Adrenal gland (tissue), 19 donors: Measurements from ENCODE around the gene ACD. TPM values are rescaled to one million over a fixed set of nuclear protein-coding genes. Genes with fewer than 3 reads are reported as not detected.
A peak's percentile ranks its signal among the peaks of the same experiment; 100 is the strongest.

Experiments
- DNase-seq, 7 donors: peaks; one replicate each; pipeline ENCODE4 v3.0.0-alpha.2; 2019 to 2020
- H3K27ac ChIP-seq, 5 donors: fragments of 200-600 bp; sonication (generic) in 4 of 5; 1 replicate in 3 of 5; 2 replicates in 2 of 5; pipeline versions ENCODE4 v1.5.1 to v1.8.0; 2016 to 2020; ENCODE audit warnings: mild to moderate bottlenecking in 1 of 5
- H3K27me3 ChIP-seq: fragments of 200-600 bp; 2 replicates; pipeline ENCODE4 v1.8.0; 2021
- H3K36me3 ChIP-seq, 2 donors: fragments of 200-600 bp; replicated peaks in 1 of 2; 1 replicate in 1 of 2; 2 replicates in 1 of 2; pipeline versions ENCODE4 v1.5.1 to v1.8.0; 2018 to 2022
- H3K4me1 ChIP-seq, 2 donors: fragments of 200-600 bp; replicated peaks in 1 of 2; 1 replicate in 1 of 2; 2 replicates in 1 of 2; pipeline versions ENCODE4 v1.5.1 to v1.8.0; 2018 to 2021
- H3K4me3 ChIP-seq, 4 donors: fragments of 200-600 bp; sonication (generic) in 3 of 4; one replicate each; pipeline ENCODE4 v1.5.1; 2016 to 2018
- H3K9me3 ChIP-seq, 3 donors: fragments of 200-600 bp; sonication (generic) in 1 of 3; replicated peaks in 1 of 3; 1 replicate in 2 of 3; 2 replicates in 1 of 3; pipeline versions ENCODE4 v1.5.1 to v1.8.0; 2016 to 2021
- POLR2A ChIP-seq, 2 donors: fragments of 450-650 bp; IDR thresholded peaks; one replicate each; pipeline ENCODE4 v1.6.1; 2017; ENCODE audit warnings: antibody characterized with exemption in 2 of 2, mild to moderate bottlenecking in 2 of 2, moderate library complexity in 1 of 2
- WGBS, 4 donors: extraction: QIAGEN DNeasy Blood & Tissue Kit in 2 of 4; methylation state at CpG; one replicate each; pipeline versions ENCODE4 v1.1.5 to v1.1.7; 2013 to 2017; 5-methylcytosine and 5-hydroxymethylcytosine counted together
- intact Hi-C, 2 donors: fragments of 100-400 bp; cut with DNase I; formaldehyde crosslinking; loops; one replicate each; pipeline versions ENCODE4 v1.14.1 to v1.15.0; 2022 to 2023
- long read RNA-seq, 10 donors: library from polyadenylated mRNA in 3 of 10; unstranded in 2 of 10; stranded (forward) in 1 of 10; transcript quantifications; one replicate each; pipeline ENCODE4 v2.0.0 and lab custom pipeline, GENCODE V29; 2021 to 2026
- polyA plus RNA-seq, 3 donors: library from polyadenylated mRNA; stranded (reverse); fragments of 200-250 nt in 2 of 3; fragments of 350-450 nt in 1 of 3; fragmentation: Illumina TruSeq in 1 of 3; extraction: RNeasy Lipid Tissue Mini Kit (QIAGEN cat#74804) in 1 of 3; gene quantifications; one replicate each; pipeline ENCODE4 v1.2.3, GENCODE V29; 2013 to 2014
- total RNA-seq, 9 donors: library from RNA; depleted of rRNA in 4 of 9; stranded (reverse); fragments of >200 nt in 4 of 9; fragments of 120-200 nt in 1 of 9; fragmentation: NEBNext Ultra II Directional in 1 of 9; extraction: Animal tissue kit (Norgen Biotek cat#: 25700) in 1 of 9; gene quantifications; one replicate each; pipeline versions ENCODE4 v1.1.0 to v1.2.4, GENCODE V29; 2013 to 2023
- TF ChIP-seq, protein P1 (sequence below), 6 experiments: fragments of 450-650 bp in 4 of 6; fragments of 200-600 bp in 2 of 6; sonication (generic) in 1 of 6; IDR thresholded peaks; 1 replicate in 5 of 6; 2 replicates in 1 of 6; pipeline versions ENCODE4 v1.5.1 to v1.8.0; 2016 to 2021; ENCODE audit warnings: antibody characterized with exemption in 6 of 6, mild to moderate bottlenecking in 2 of 6, moderate library complexity in 1 of 6
- donor health status: healthy with polysubstance abuse.
- donor health status: Bipolar disorder and iron deficiency.
- donor health status: DM: yes; HTN: yes; CAD: no.
- donor health status: DM: no; HTN: no; CAD: no.
- donor health status: DM: no; HTN: no; CAD: no.
- donor health status: DM: yes; HTN: yes; CAD: no.

The ACD gene
- total RNA-seq (10 to 100 TPM in 8 of 9 donors, 1 to 10 TPM in 1; 9.2 to 47.0 (median 18.7) TPM), polyA plus RNA-seq (10 to 100 TPM in 2 of 3 donors, 1 to 10 TPM in 1; 7.3 to 26.5 (median 24.3) TPM)
- long read RNA-seq, donor 1, partial matches to known transcripts: 0 of 1 reads
- long read RNA-seq, donor 1, other reads (novel, unspliced or antisense): 0 of 1 reads
- long read RNA-seq, donor 2, partial matches to known transcripts: 0 of 5 reads
- long read RNA-seq, donor 2, other reads (novel, unspliced or antisense): 0 of 5 reads
- long read RNA-seq, donor 3, partial matches to known transcripts: 0 of 2 reads
- long read RNA-seq, donor 3, other reads (novel, unspliced or antisense): 0 of 2 reads
- long read RNA-seq, donor 4, partial matches to known transcripts: 1 of 5 reads
- long read RNA-seq, donor 4, other reads (novel, unspliced or antisense): 1 of 5 reads
- long read RNA-seq, donor 5, transcript ACD-214 (12 exons, 2,065 nt): major isoform, 24 of 38 reads
- long read RNA-seq, donor 5, transcript ACD-212 (9 exons, 1,858 nt): minor isoform, 5 of 38 reads
- long read RNA-seq, donor 5, partial matches to known transcripts: 3 of 38 reads
- long read RNA-seq, donor 5, other reads (novel, unspliced or antisense): 6 of 38 reads
- long read RNA-seq, donor 6, partial matches to known transcripts: 2 of 5 reads
- long read RNA-seq, donor 6, other reads (novel, unspliced or antisense): 0 of 5 reads
- long read RNA-seq, donor 7, partial matches to known transcripts: 0 of 1 reads
- long read RNA-seq, donor 7, other reads (novel, unspliced or antisense): 0 of 1 reads
- long read RNA-seq, donor 8, transcript ACD-214 (12 exons, 2,065 nt): major isoform, 7 of 8 reads
- long read RNA-seq, donor 8, partial matches to known transcripts: 0 of 8 reads
- long read RNA-seq, donor 8, other reads (novel, unspliced or antisense): 0 of 8 reads
- long read RNA-seq, donor 9, partial matches to known transcripts: 0 of 3 reads
- long read RNA-seq, donor 9, other reads (novel, unspliced or antisense): 0 of 3 reads
- long read RNA-seq, donor 10, partial matches to known transcripts: 0 of 1 reads
- long read RNA-seq, donor 10, other reads (novel, unspliced or antisense): 0 of 1 reads

DNA sequence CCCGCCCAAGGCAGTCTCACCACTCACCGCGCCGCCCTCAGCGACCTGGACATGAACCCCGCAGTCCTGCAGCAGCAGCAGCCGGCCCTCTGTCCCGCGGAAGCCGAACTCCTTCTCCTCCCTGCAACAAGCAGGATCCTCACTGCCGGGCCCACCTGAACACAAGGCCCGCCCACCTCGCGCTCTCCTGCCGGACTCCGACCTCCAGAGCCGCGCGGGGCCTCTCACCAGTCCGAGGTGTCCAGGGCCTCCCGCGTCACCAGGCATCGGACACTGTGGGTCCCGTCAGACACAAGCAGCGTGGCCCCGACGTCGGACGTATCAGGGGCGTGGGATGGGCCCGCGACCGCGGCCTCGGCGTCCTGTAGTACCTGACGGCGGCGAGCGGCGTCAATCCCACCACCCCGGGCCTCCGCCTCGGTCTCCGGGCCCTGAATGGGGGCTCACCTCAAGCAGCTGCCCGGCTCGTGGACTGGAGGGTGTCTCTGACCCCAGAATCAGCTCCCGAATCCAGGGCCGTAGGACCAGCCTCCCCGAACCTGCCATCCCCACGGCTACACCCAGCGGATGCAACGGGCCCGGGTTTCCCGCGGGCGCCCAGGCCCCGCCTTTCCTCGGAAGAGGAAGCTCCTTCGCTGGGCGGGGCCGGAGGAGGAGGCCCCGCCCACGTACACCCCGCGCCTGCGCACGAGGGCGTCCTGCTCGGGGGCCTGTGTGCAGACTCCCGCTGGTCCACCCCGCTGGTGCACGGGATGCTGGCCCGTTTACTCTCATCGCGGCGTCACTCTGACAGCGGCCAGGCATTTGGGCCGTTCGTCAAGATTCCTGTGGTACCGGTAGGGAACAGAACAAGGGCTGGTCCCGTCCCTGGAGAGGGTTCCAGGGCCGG is at the start of gene ACD:
TSS of gene ACD (minus strand) at position 586 of the 889 bp plus-strand sequence. CDS start at position 546, 40 bp downstream.
- Histone ChIP-seq H3K36me3 (peaks cover 0 to 10% of the 10 kb centered on the region in 2 donors), H3K4me1 (peaks cover 8 to 14% of the 10 kb centered on the region in 2 donors), H3K27me3 (no peaks in the 10 kb centered on the region), H3K27ac (peak within 1 kb of the TSS; percentile 71 to 96 (median 91)), H3K4me3 (peak within 1 kb of the TSS; percentile 47 to 73 (median 68)), H3K9me3 (no peaks in the 10 kb centered on the region)
- TF ChIP-seq POLR2A (IDR thresholded peaks at IDR 0.05): peak; percentile 70 to 76
- TF ChIP-seq, protein P1, sequence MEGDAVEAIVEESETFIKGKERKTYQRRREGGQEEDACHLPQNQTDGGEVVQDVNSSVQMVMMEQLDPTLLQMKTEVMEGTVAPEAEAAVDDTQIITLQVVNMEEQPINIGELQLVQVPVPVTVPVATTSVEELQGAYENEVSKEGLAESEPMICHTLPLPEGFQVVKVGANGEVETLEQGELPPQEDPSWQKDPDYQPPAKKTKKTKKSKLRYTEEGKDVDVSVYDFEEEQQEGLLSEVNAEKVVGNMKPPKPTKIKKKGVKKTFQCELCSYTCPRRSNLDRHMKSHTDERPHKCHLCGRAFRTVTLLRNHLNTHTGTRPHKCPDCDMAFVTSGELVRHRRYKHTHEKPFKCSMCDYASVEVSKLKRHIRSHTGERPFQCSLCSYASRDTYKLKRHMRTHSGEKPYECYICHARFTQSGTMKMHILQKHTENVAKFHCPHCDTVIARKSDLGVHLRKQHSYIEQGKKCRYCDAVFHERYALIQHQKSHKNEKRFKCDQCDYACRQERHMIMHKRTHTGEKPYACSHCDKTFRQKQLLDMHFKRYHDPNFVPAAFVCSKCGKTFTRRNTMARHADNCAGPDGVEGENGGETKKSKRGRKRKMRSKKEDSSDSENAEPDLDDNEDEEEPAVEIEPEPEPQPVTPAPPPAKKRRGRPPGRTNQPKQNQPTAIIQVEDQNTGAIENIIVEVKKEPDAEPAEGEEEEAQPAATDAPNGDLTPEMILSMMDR (IDR thresholded peaks at IDR 0.05): no peak
- peak; percentile 89 to 94 (median 91) for DNase-seq
- 0 to 2% (median 1%) methylated on average over 2 to 83 of the region's 83 CpGs for WGBS, 4 donors
- intact Hi-C loops: loop anchor here (5.0 kb wide), 2 partner anchors 98 to 113 kb away; partner anchors contain the start of gene CTCF (in 2 of the 2)

DNA sequence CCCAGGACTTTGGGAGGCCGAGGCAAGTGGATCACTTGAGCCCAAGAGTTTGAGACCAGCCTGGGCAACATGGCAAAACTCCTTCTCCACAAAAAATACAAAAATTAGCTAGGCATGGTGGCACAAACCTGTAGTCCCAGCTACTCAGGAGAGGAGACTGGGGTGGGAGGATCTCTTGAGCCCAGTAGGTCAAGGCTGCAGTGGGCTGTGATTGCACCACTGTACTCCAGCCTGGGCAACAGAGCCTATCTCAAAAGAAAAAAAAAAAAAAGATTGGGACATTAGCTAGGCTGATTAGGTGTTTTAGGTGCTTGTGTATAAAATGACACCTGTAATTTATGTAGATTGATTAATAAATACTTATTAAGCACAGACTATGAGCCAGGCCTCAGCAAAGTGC is 49.0 kb upstream of the ACD start:
- peak in 4 of 7 donors; percentile 34 to 72 (median 60) for DNase-seq
- Histone ChIP-seq H3K36me3 (no peaks in the 10 kb centered on the region), H3K27me3 (no peaks in the 10 kb centered on the region), H3K27ac (peak overlapping the region in 2 of 5 donors; percentile 3 to 31), H3K9me3 (no peaks in the 10 kb centered on the region), H3K4me3 (no peak overlapping the region), H3K4me1 (peaks cover 10 to 16% of the 10 kb centered on the region in 2 donors)
- intact Hi-C loops: no loop called here
- WGBS, 4 donors: 83 to 100% (median 92%) methylated on average over 1 of the region's 1 CpG
- TF ChIP-seq POLR2A (IDR thresholded peaks at IDR 0.05): no peak
- TF ChIP-seq, protein P1 (IDR thresholded peaks at IDR 0.05): no peak

DNA sequence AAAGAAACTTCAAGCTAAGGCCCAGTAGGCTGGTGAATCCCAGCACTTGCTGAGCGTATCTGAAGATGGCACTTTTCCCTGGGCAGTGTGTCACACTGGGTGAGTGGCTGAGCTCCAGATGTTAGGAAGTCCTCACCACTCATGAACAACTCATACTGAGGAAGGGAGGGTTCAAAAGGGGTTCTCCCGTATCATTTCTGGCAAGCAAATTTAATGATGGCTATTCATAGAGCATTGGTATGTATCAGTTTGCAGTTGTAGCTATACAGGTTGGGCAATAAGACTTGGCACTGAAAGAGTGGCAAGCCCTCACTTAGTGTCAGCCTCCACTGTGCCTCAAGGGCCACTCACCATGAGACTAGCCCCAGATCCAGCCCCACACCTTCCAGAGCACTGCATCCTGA is 48.3 kb upstream of the ACD start:
- intact Hi-C loops: no loop called here

More for the DNA sequence above, 48.3 kb upstream of the ACD start:
- Histone ChIP-seq H3K27ac (peak overlapping the region in 2 of 5 donors; percentile 3 to 31), H3K36me3 (no peaks in the 10 kb centered on the region), H3K4me1 (peaks cover 10 to 16% of the 10 kb centered on the region in 2 donors), H3K4me3 (no peak overlapping the region), H3K9me3 (no peaks in the 10 kb centered on the region), H3K27me3 (no peaks in the 10 kb centered on the region)
- TF ChIP-seq POLR2A (IDR thresholded peaks at IDR 0.05): no peak
- TF ChIP-seq, protein P1 (IDR thresholded peaks at IDR 0.05): no peak
- DNase-seq: peak in 6 of 7 donors; percentile 57 to 73 (median 66)
- WGBS, 4 donors: 38 to 65% (median 51%) methylated on average over 2 of the region's 2 CpGs
